ENCODE measurements around the gene RPP25L. TPM values are rescaled to one million over a fixed set of nuclear protein-coding genes. Genes with fewer than 3 reads are reported as not detected.

The RPP25L gene
- total RNA-seq, 1 experiment from 2014 or later, result 51.1 TPM

GRCh38 chr9:34592895-34593601 lies 18.8 kb downstream of the RPP25L start:
- peaks cover 0 to 8% of the 10 kb centered on the region in 2 experiments; a peak in 2 of 4 replicates for H3K4me1 ChIP-seq (ENCODE audit: control insufficient read depth in 1 of 2, insufficient read depth in 2 of 2, low read length in 2 of 2)
- H3K36me3 ChIP-seq (ENCODE audit: control insufficient read depth in 1 of 2, insufficient read depth in 2 of 2, low read length in 2 of 2), result no peaks in the 10 kb centered on the region
- H3K27me3 ChIP-seq (ENCODE audit: insufficient read depth, low read length), result no peaks in the 10 kb centered on the region
- no TSS peak for BruUV-seq (replicated peaks)
- no peak overlapping the region for H3K27ac ChIP-seq (ENCODE audit: low read depth, low read length)
- ChIA-PET RAD21 (ENCODE audit: low non-redundant PET in 1 of 2, low total read pairs in 2 of 2, uncharacterized antibody in 2 of 2, unreplicated experiment in 2 of 2) (interaction anchor here (0.6 to 2.3 kb wide), 2 partner anchors 45 to 102 kb away, joined by 3 to 8 read pairs; no protein-coding TSS in a partner anchor), CTCF (interaction anchor here (1.8 to 3.2 kb wide), 2 partner anchors 46 to 155 kb away, joined by 5 to 47 read pairs; no protein-coding TSS in a partner anchor), POLR2A (no interaction called here)
- H3K4me3 ChIP-seq (replicated peaks in 1 of 2; ENCODE audit: low read depth in 1 of 2, low read length in 2 of 2), result no peak overlapping the region
- H3K9ac ChIP-seq (ENCODE audit: low read length), result no peak overlapping the region
- no peak for TF ChIP-seq TCF7L2 (IDR thresholded peaks at IDR 0.05; ENCODE audit: borderline replicate concordance, extremely low read depth, insufficient read depth, insufficient read length)
- no peak for TF ChIP-seq SRF (IDR thresholded peaks at IDR 0.05; ENCODE audit: low read depth)
- TF ChIP-seq CEBPB (IDR thresholded peaks at IDR 0.05; ENCODE audit: low read depth), result no peak
- no peak for TF ChIP-seq MAX (IDR thresholded peaks at IDR 0.05)
- no peak for TF ChIP-seq EZH2 (IDR thresholded peaks at IDR 0.05)
- no peak for TF ChIP-seq ZFX (IDR thresholded peaks at IDR 0.05)
- no peak for TF ChIP-seq JUND (IDR thresholded peaks at IDR 0.05)
- TF ChIP-seq ZBTB33 (IDR thresholded peaks at IDR 0.05; ENCODE audit: extremely low read depth, insufficient replicate concordance, low read length), result no peak
- no peak for TF ChIP-seq REST (IDR thresholded peaks at IDR 0.05; ENCODE audit: low read depth)
- no peak for TF ChIP-seq SIN3A (IDR thresholded peaks at IDR 0.05; ENCODE audit: low read depth)
- no peak for TF ChIP-seq ATF3 (IDR thresholded peaks at IDR 0.05)
- no peak for TF ChIP-seq EZH2phosphoT487 (IDR thresholded peaks at IDR 0.05; ENCODE audit: borderline replicate concordance)
- TF ChIP-seq EGR1 (IDR thresholded peaks at IDR 0.05; ENCODE audit: low read depth), result no peak
- H3K9me3 ChIP-seq (ENCODE audit: control insufficient read depth in 1 of 2, insufficient read depth in 1 of 2, low read depth in 1 of 2, low read length in 2 of 2), result no peaks in the 10 kb centered on the region
- H4K20me1 ChIP-seq (ENCODE audit: insufficient read depth), result no peaks in the 10 kb centered on the region
- ATAC-seq (no peak), DNase-seq (ENCODE audit: low read depth, low spot score) (no peak)
- no peaks in the 10 kb centered on the region for H3K9me2 ChIP-seq (ENCODE audit: insufficient read depth)
- H3K79me2 ChIP-seq (ENCODE audit: insufficient read depth, low read length), result no peaks in the 10 kb centered on the region
- intact Hi-C loops (cut with micrococcal nuclease), result loop anchor here (5.0 to 10.0 kb wide), 2 partner anchors 91 to 188 kb away; no protein-coding TSS in a partner anchor
- no peak overlapping the region for H3K4me2 ChIP-seq (ENCODE audit: low read length)
- no peak overlapping the region for H2AFZ ChIP-seq (ENCODE audit: low read depth, low read length, poor library complexity, severe bottlenecking)

Data from HCT116 (cell line).